ENCODE results near the gene RPL9. TPM values are rescaled to one million over a fixed set of nuclear protein-coding genes. Genes with fewer than 3 reads are reported as not detected.

The RPL9 gene
- total and polyA plus RNA-seq, 2 experiments from 2014 or later: 431 to 1,988 TPM

GRCh38 chr4:39456946-39457763, 1.6 kb downstream of the RPL9 start:
- peaks cover 13% of the 10 kb centered on the region for H3K4me1 ChIP-seq (ENCODE audit: low read depth)
- no peak for DNase-seq (ENCODE audit: low read depth in 1 of 2, low spot score in 1 of 2)
- H3K9me3 ChIP-seq (ENCODE audit: low read depth): no peaks in the 10 kb centered on the region
- peak overlapping the region; percentile 86 for H3K4me3 ChIP-seq
- peak overlapping the region; percentile 97 for H3K27ac ChIP-seq
- TF ChIP-seq, protein P1, sequence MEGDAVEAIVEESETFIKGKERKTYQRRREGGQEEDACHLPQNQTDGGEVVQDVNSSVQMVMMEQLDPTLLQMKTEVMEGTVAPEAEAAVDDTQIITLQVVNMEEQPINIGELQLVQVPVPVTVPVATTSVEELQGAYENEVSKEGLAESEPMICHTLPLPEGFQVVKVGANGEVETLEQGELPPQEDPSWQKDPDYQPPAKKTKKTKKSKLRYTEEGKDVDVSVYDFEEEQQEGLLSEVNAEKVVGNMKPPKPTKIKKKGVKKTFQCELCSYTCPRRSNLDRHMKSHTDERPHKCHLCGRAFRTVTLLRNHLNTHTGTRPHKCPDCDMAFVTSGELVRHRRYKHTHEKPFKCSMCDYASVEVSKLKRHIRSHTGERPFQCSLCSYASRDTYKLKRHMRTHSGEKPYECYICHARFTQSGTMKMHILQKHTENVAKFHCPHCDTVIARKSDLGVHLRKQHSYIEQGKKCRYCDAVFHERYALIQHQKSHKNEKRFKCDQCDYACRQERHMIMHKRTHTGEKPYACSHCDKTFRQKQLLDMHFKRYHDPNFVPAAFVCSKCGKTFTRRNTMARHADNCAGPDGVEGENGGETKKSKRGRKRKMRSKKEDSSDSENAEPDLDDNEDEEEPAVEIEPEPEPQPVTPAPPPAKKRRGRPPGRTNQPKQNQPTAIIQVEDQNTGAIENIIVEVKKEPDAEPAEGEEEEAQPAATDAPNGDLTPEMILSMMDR (IDR thresholded peaks at IDR 0.05; ENCODE audit: low read depth, low read length): no peak
- H3K36me3 ChIP-seq: peaks cover 52% of the 10 kb centered on the region
- H3K27me3 ChIP-seq: no peaks in the 10 kb centered on the region

DNA sequence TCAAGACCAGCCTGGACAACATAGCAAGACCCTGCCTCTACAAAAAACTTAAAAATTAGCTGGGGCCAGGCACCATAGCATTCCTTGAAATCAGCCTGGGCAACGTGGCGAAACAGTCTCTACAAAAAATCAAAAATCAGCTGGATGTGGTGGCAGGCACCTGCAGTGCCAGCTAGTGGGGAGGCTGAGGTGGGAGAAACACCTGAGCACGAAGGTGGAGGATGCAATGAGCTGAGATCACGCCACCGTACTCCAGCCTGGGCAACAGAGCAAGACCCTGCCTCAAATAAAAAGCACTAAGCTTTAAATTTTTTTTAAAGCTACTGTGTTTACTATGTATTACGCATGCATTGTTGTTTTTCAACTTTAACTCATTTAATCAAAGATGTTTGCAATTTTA, 3.2 kb downstream of the RPL9 start:
- Histone ChIP-seq H3K27ac (no peak overlapping the region), H3K4me1 (ENCODE audit: low read depth) (peaks cover 13% of the 10 kb centered on the region), H3K36me3 (peaks cover 60% of the 10 kb centered on the region), H3K9me3 (ENCODE audit: low read depth) (no peaks in the 10 kb centered on the region), H3K4me3 (no peak overlapping the region), H3K27me3 (no peaks in the 10 kb centered on the region)
- DNase-seq (ENCODE audit: low read depth in 1 of 2, low spot score in 1 of 2): no peak
- TF ChIP-seq, protein P1 (IDR thresholded peaks at IDR 0.05; ENCODE audit: low read depth, low read length): no peak

DNA sequence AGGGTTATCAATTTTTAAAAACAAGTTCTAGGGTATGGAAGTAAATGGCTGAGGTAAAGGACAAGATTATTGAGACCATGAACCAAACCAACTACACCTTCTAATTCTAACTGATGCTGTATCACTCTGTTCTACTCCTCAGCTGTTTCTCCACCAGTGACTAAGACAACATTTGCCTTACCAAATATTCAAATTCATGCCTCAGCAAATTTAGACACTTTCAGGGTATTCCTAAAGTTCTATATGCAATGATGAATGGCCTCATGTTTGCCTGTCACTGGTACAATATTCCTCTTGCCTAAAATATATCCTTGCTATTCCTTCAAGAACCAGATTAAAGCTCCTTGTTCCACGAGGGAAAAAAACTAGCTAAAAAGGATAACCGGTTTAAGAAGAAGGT, 5.0 kb downstream of the RPL9 start:
- TF ChIP-seq, protein P1 (IDR thresholded peaks at IDR 0.05; ENCODE audit: low read depth, low read length): no peak
- Histone ChIP-seq H3K27ac (no peak overlapping the region), H3K36me3 (peaks cover 60% of the 10 kb centered on the region), H3K4me1 (ENCODE audit: low read depth) (peaks cover 13% of the 10 kb centered on the region), H3K4me3 (no peak overlapping the region), H3K9me3 (ENCODE audit: low read depth) (no peaks in the 10 kb centered on the region), H3K27me3 (no peaks in the 10 kb centered on the region)
- no peak for DNase-seq (ENCODE audit: low read depth in 1 of 2, low spot score in 1 of 2)

GRCh38 chr4:39452860-39453587, 5.7 kb downstream of the RPL9 start:
- TF ChIP-seq, protein P1 (IDR thresholded peaks at IDR 0.05; ENCODE audit: low read depth, low read length): no peak
- Histone ChIP-seq H3K27ac (no peak overlapping the region), H3K36me3 (peaks cover 60% of the 10 kb centered on the region), H3K4me3 (no peak overlapping the region), H3K9me3 (ENCODE audit: low read depth) (no peaks in the 10 kb centered on the region), H3K27me3 (no peaks in the 10 kb centered on the region), H3K4me1 (ENCODE audit: low read depth) (peaks cover 13% of the 10 kb centered on the region)
- DNase-seq (ENCODE audit: low read depth in 1 of 2, low spot score in 1 of 2): no peak

DNA sequence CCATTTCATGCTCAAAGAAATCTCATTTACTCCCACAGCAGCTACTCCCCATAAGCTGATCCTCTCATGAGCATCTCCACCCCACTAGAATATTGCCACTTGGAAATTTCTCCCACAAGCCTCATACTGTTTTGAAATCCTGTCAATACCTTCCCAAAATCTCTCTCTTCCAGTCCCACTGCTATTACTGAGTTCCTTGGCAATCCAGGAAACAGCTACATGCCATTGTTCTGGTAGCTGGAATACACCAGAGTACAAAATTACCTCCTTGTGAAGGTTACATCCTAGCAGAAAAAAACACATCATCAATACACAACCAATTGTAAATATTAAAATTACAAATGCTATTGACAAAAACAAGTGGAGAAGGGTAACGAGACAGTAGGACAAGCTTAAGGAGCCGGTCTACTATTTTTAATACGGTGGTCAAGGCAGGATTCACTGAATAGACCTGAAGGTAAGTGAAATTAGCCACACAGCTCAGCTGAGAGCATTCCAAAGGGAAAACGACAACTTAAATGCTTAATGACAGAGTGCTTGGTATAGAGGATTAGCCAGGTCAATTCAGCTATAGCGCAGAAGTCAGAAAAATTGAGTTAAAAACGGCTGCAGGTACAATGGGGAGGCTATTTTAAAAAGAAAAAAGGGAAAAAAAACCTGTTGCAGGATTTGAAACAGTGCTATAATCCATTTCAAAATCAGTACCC, 6.4 kb downstream of the RPL9 start:
- H3K9me3 ChIP-seq (ENCODE audit: low read depth): no peaks in the 10 kb centered on the region
- H3K27ac ChIP-seq: no peak overlapping the region
- peaks cover 56% of the 10 kb centered on the region for H3K36me3 ChIP-seq
- TF ChIP-seq, protein P1 (IDR thresholded peaks at IDR 0.05; ENCODE audit: low read depth, low read length): no peak
- peaks cover 7% of the 10 kb centered on the region for H3K4me1 ChIP-seq (ENCODE audit: low read depth)
- H3K4me3 ChIP-seq: no peak overlapping the region
- no peaks in the 10 kb centered on the region for H3K27me3 ChIP-seq
- DNase-seq (ENCODE audit: low read depth in 1 of 2, low spot score in 1 of 2): no peak
